ENCODE data around the gene P3H3. TPM values are rescaled to one million over a fixed set of nuclear protein-coding genes. Genes with fewer than 3 reads are reported as not detected.

Gene P3H3
- total RNA-seq, 1 donor from 2014 or later = 37.3 TPM

GRCh38 chr12:6826734-6827436 lies 1.3 kb upstream of the P3H3 start:
- H3K4me1 ChIP-seq = peaks cover 51% of the 10 kb centered on the region
- no peak for DNase-seq (ENCODE audit: extremely low spot score in 2 of 2)
- H3K27me3 ChIP-seq = no peaks in the 10 kb centered on the region
- peak overlapping the region in 1 of 2 donors; percentile 90 for H3K4me3 ChIP-seq
- intact Hi-C loops (cut with DNase I) = loop anchor here (2.0 to 5.0 kb wide), 4 partner anchors 48 to 210 kb away; partner anchors contain the start of genes MLF2 and PTMS
- peak overlapping the region; percentile 92 for H3K27ac ChIP-seq
- TF ChIP-seq POLR2A (IDR thresholded peaks at IDR 0.05) (no peak), POLR2AphosphoS5 (IDR thresholded peaks at IDR 0.05; ENCODE audit: insufficient read depth in 1 of 2, low read depth in 1 of 2) (no peak)
- TF ChIP-seq, protein P1, sequence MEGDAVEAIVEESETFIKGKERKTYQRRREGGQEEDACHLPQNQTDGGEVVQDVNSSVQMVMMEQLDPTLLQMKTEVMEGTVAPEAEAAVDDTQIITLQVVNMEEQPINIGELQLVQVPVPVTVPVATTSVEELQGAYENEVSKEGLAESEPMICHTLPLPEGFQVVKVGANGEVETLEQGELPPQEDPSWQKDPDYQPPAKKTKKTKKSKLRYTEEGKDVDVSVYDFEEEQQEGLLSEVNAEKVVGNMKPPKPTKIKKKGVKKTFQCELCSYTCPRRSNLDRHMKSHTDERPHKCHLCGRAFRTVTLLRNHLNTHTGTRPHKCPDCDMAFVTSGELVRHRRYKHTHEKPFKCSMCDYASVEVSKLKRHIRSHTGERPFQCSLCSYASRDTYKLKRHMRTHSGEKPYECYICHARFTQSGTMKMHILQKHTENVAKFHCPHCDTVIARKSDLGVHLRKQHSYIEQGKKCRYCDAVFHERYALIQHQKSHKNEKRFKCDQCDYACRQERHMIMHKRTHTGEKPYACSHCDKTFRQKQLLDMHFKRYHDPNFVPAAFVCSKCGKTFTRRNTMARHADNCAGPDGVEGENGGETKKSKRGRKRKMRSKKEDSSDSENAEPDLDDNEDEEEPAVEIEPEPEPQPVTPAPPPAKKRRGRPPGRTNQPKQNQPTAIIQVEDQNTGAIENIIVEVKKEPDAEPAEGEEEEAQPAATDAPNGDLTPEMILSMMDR (IDR thresholded peaks at IDR 0.05) = no peak
- H3K9me3 ChIP-seq = no peaks in the 10 kb centered on the region
- H3K36me3 ChIP-seq = no peaks in the 10 kb centered on the region

DNA sequence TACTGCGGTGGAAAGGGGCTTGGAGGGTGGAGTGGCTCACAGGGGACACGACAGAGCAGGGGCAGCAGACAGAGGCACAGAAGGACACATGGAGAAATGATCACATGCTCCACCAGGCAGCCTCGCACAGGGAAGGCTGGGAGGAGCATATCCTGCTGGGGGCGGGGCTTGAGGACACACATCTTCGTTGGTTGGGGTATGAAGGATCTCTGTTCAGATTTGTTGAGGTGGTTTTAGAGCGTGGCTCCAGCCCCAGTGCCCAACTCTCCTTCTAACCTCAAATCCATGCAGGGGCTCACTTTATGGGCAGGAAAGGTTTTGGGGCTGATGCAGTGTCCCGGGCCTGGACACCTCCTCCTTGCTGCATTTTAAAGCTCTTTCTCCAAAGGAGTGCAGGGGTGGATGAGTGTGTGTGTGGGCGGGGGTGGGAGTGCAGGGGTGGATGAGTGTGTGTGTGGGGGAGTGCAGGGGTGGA lies 733 bp upstream of the P3H3 start:
- H3K27me3 ChIP-seq = no peaks in the 10 kb centered on the region
- H3K4me1 ChIP-seq = peaks cover 45% of the 10 kb centered on the region
- intact Hi-C loops (cut with DNase I) = loop anchor here (2.0 to 5.0 kb wide), 4 partner anchors 49 to 210 kb away; partner anchors contain the start of genes MLF2 and PTMS
- peak in 1 of 2 donors; percentile 95 for DNase-seq (ENCODE audit: extremely low spot score in 2 of 2)
- peak overlapping the region; percentile 92 for H3K27ac ChIP-seq
- peak overlapping the region; percentile 90 for H3K4me3 ChIP-seq
- TF ChIP-seq POLR2A (IDR thresholded peaks at IDR 0.05) = no peak
- peak; percentile 41 to 68 for TF ChIP-seq POLR2AphosphoS5 (IDR thresholded peaks at IDR 0.05; ENCODE audit: insufficient read depth in 1 of 2, low read depth in 1 of 2)
- TF ChIP-seq, protein P1 (IDR thresholded peaks at IDR 0.05) = no peak
- no peaks in the 10 kb centered on the region for H3K9me3 ChIP-seq
- H3K36me3 ChIP-seq = no peaks in the 10 kb centered on the region

DNA sequence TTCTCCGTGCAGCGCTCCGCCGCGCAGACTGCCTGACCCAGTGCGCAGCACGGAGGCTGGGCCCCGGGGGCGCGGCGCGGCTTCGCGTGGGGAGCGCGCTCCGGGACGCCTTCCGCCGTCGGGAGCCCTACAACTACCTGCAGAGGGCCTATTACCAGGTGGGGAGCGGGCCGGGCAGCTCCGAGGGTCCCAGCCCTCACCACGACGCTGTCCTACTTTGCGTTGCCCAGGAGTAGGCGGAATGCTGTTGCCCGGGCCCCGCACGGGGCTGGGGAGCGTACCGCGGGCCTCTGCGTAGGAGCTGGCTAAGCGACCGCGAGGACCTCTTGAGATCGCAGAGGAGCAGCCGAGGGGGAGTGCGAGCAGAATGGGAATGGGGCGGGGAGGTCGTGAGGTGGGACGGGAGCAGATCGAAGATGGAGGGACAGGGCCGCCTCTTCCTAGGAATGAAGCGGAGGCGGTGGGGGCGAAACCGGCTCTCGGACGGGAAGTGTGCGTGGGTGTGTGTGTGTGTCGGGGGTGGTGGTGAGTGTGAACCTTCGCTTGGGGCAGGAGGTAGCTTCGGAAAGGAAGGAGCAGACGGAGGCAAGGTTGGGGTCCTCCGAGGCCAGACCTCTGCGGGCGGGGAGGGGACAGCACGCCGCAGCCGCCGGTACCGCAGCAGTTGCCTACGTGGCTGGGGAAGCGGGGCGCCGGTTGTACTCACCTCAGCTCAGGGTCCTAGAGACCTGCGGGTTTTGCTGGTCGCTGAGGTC lies 751 bp downstream of the P3H3 start:
- no peaks in the 10 kb centered on the region for H3K9me3 ChIP-seq
- TF ChIP-seq POLR2A (IDR thresholded peaks at IDR 0.05) = no peak
- TF ChIP-seq, protein P1 (IDR thresholded peaks at IDR 0.05) = no peak
- TF ChIP-seq POLR2AphosphoS5 (IDR thresholded peaks at IDR 0.05; ENCODE audit: insufficient read depth in 1 of 2, low read depth in 1 of 2) = peak in 1 of 2 donors; percentile 67
- intact Hi-C loops (cut with DNase I) = loop anchor here (5.0 kb wide), 3 partner anchors 62 to 212 kb away; partner anchors contain the start of genes MLF2 and PTMS
- peak overlapping the region; percentile 90 for H3K4me3 ChIP-seq
- peaks cover 0 to 6% of the 10 kb centered on the region in 2 donors for H3K36me3 ChIP-seq
- DNase-seq (ENCODE audit: extremely low spot score in 2 of 2) = no peak
- no peaks in the 10 kb centered on the region for H3K27me3 ChIP-seq
- H3K27ac ChIP-seq = peak overlapping the region; percentile 92
- H3K4me1 ChIP-seq = peaks cover 43% of the 10 kb centered on the region

GRCh38 chr12:6829536-6830220 lies 1.5 kb downstream of the P3H3 start:
- no peaks in the 10 kb centered on the region for H3K9me3 ChIP-seq
- DNase-seq (ENCODE audit: extremely low spot score in 2 of 2) = no peak
- intact Hi-C loops (cut with DNase I) = loop anchor here (5.0 kb wide), 3 partner anchors 62 to 212 kb away; partner anchors contain the start of genes MLF2 and PTMS
- H3K4me3 ChIP-seq = peak overlapping the region; percentile 90
- H3K27ac ChIP-seq = peak overlapping the region; percentile 92
- peaks cover 0 to 9% of the 10 kb centered on the region in 2 donors for H3K36me3 ChIP-seq
- TF ChIP-seq, protein P1 (IDR thresholded peaks at IDR 0.05) = no peak
- TF ChIP-seq POLR2A (IDR thresholded peaks at IDR 0.05) = no peak
- no peak for TF ChIP-seq POLR2AphosphoS5 (IDR thresholded peaks at IDR 0.05; ENCODE audit: insufficient read depth in 1 of 2, low read depth in 1 of 2)
- H3K4me1 ChIP-seq = peaks cover 42% of the 10 kb centered on the region
- no peaks in the 10 kb centered on the region for H3K27me3 ChIP-seq
